Measurements from ENCODE around the gene TMEM185A. TPM values are rescaled to one million over a fixed set of nuclear protein-coding genes. Genes with fewer than 3 reads are reported as not detected.
A peak's percentile ranks its signal among the peaks of the same experiment; 100 is the strongest.

Gene TMEM185A
- total RNA-seq, 1 donor from 2014 or later = 32.5 TPM

GRCh38 chrX:149630681-149631233 is 835 bp downstream of the TMEM185A start:
- Histone ChIP-seq H3K9ac (ENCODE audit: low read length) (peak overlapping the region; percentile 82), H3K27me3 (ENCODE audit: insufficient read depth, low read length) (no peaks in the 10 kb centered on the region), H3K4me3 (ENCODE audit: insufficient read depth, low read depth, low read length) (peak overlapping the region; percentile 65), H4K20me1 (ENCODE audit: insufficient read depth, low read length) (peaks cover 38% of the 10 kb centered on the region), H3K4me2 (ENCODE audit: low read length) (peak overlapping the region; percentile 90), H3K4me1 (ENCODE audit: insufficient read depth, low read length) (peaks cover 9% of the 10 kb centered on the region), H2AFZ (ENCODE audit: low read depth, low read length) (peak overlapping the region; percentile 66), H3K36me3 (ENCODE audit: insufficient read depth, low read length) (no peaks in the 10 kb centered on the region), H3K27ac (ENCODE audit: low read depth, low read length) (peak overlapping the region; percentile 47), H3K79me2 (ENCODE audit: insufficient read depth, low read length) (peaks cover 40% of the 10 kb centered on the region), H3K9me3 (ENCODE audit: insufficient read depth, low read depth, low read length) (no peaks in the 10 kb centered on the region)
- DNase-seq (ENCODE audit: low read depth) = peak; percentile 33
- H3K4me3 Mint-ChIP-seq (ENCODE audit: unreplicated experiment) = peak overlapping the region; percentile 94
- H3K27me3 Mint-ChIP-seq (ENCODE audit: low read depth, unreplicated experiment) = peaks cover 8% of the 10 kb centered on the region
- peaks cover 25% of the 10 kb centered on the region for H3K4me1 Mint-ChIP-seq (ENCODE audit: low read depth, unreplicated experiment)
- H3K36me3 Mint-ChIP-seq (ENCODE audit: low read depth, unreplicated experiment) = peaks cover 5% of the 10 kb centered on the region
- TF ChIP-seq EZH2 (IDR thresholded peaks at IDR 0.05; ENCODE audit: insufficient read depth, low read length) (no peak), CTCF (IDR thresholded peaks at IDR 0.05; ENCODE audit: insufficient read depth, low read depth, low read length) (peak; percentile 21)
- FAIRE-seq = peak; percentile 87
- no peaks in the 10 kb centered on the region for H3K9me3 Mint-ChIP-seq (ENCODE audit: unreplicated experiment)
- H3K27ac Mint-ChIP-seq (ENCODE audit: unreplicated experiment) = peak overlapping the region; percentile 69

GRCh38 chrX:149629730-149630387 is 1.7 kb downstream of the TMEM185A start:
- H3K27ac ChIP-seq (ENCODE audit: low read depth, low read length) = no peak overlapping the region
- Mint-ChIP-seq H3K9me3 (ENCODE audit: unreplicated experiment) (no peaks in the 10 kb centered on the region), H3K36me3 (ENCODE audit: low read depth, unreplicated experiment) (peaks cover 5% of the 10 kb centered on the region), H3K27me3 (ENCODE audit: low read depth, unreplicated experiment) (peaks cover 8% of the 10 kb centered on the region), H3K4me1 (ENCODE audit: low read depth, unreplicated experiment) (peaks cover 23% of the 10 kb centered on the region), H3K4me3 (ENCODE audit: unreplicated experiment) (peak overlapping the region; percentile 94), H3K27ac (ENCODE audit: unreplicated experiment) (no peak overlapping the region)
- H3K4me1 ChIP-seq (ENCODE audit: insufficient read depth, low read length) = peaks cover 9% of the 10 kb centered on the region
- H3K27me3 ChIP-seq (ENCODE audit: insufficient read depth, low read length) = no peaks in the 10 kb centered on the region
- peaks cover 45% of the 10 kb centered on the region for H4K20me1 ChIP-seq (ENCODE audit: insufficient read depth, low read length)
- no peak for TF ChIP-seq EZH2 (IDR thresholded peaks at IDR 0.05; ENCODE audit: insufficient read depth, low read length)
- TF ChIP-seq CTCF (IDR thresholded peaks at IDR 0.05; ENCODE audit: insufficient read depth, low read depth, low read length) = no peak
- no peak overlapping the region for H3K4me3 ChIP-seq (ENCODE audit: insufficient read depth, low read depth, low read length)
- peaks cover 49% of the 10 kb centered on the region for H3K79me2 ChIP-seq (ENCODE audit: insufficient read depth, low read length)
- peak overlapping the region; percentile 82 for H3K9ac ChIP-seq (ENCODE audit: low read length)
- peak overlapping the region; percentile 90 for H3K4me2 ChIP-seq (ENCODE audit: low read length)
- FAIRE-seq (no peak), DNase-seq (ENCODE audit: low read depth) (no peak)
- no peaks in the 10 kb centered on the region for H3K36me3 ChIP-seq (ENCODE audit: insufficient read depth, low read length)
- no peak overlapping the region for H2AFZ ChIP-seq (ENCODE audit: low read depth, low read length)
- no peaks in the 10 kb centered on the region for H3K9me3 ChIP-seq (ENCODE audit: insufficient read depth, low read depth, low read length)

GRCh38 chrX:149628768-149629167 is 2.8 kb downstream of the TMEM185A start:
- Histone ChIP-seq H3K9me3 (ENCODE audit: insufficient read depth, low read depth, low read length) (no peaks in the 10 kb centered on the region), H3K79me2 (ENCODE audit: insufficient read depth, low read length) (peaks cover 55% of the 10 kb centered on the region), H3K4me3 (ENCODE audit: insufficient read depth, low read depth, low read length) (no peak overlapping the region), H4K20me1 (ENCODE audit: insufficient read depth, low read length) (peaks cover 54% of the 10 kb centered on the region), H3K36me3 (ENCODE audit: insufficient read depth, low read length) (no peaks in the 10 kb centered on the region), H3K27ac (ENCODE audit: low read depth, low read length) (no peak overlapping the region), H3K27me3 (ENCODE audit: insufficient read depth, low read length) (no peaks in the 10 kb centered on the region), H2AFZ (ENCODE audit: low read depth, low read length) (no peak overlapping the region), H3K9ac (ENCODE audit: low read length) (no peak overlapping the region), H3K4me2 (ENCODE audit: low read length) (no peak overlapping the region), H3K4me1 (ENCODE audit: insufficient read depth, low read length) (peaks cover 9% of the 10 kb centered on the region)
- DNase-seq (ENCODE audit: low read depth) (no peak), FAIRE-seq (no peak)
- TF ChIP-seq EZH2 (IDR thresholded peaks at IDR 0.05; ENCODE audit: insufficient read depth, low read length) = no peak
- TF ChIP-seq CTCF (IDR thresholded peaks at IDR 0.05; ENCODE audit: insufficient read depth, low read depth, low read length) = no peak
- no peak overlapping the region for H3K4me3 Mint-ChIP-seq (ENCODE audit: unreplicated experiment)
- H3K27me3 Mint-ChIP-seq (ENCODE audit: low read depth, unreplicated experiment) = peaks cover 8% of the 10 kb centered on the region
- H3K27ac Mint-ChIP-seq (ENCODE audit: unreplicated experiment) = no peak overlapping the region
- H3K9me3 Mint-ChIP-seq (ENCODE audit: unreplicated experiment) = no peaks in the 10 kb centered on the region
- peaks cover 24% of the 10 kb centered on the region for H3K4me1 Mint-ChIP-seq (ENCODE audit: low read depth, unreplicated experiment)
- peaks cover 5% of the 10 kb centered on the region for H3K36me3 Mint-ChIP-seq (ENCODE audit: low read depth, unreplicated experiment)
